GM23338 (cell line): ENCODE measurements around the gene ZSCAN31. TPM values are rescaled to one million over a fixed set of nuclear protein-coding genes. Genes with fewer than 3 reads are reported as not detected.

Experiments used
- ATAC-seq: fragments of 200-7000 bp; cut with Tn5 transposase; 3 replicates; pipeline ENCODE4 v1.9.1; 2020
- DNase-seq: peaks from one replicate; pipeline ENCODE4 v3.0.0-alpha.2; 2015; ENCODE audit warnings: low spot score
- H2AFZ ChIP-seq: fragments of 200-600 bp; sonication (generic); 2 replicates; pipeline ENCODE4 v1.8.0; 2016; ENCODE audit warnings: antibody characterized with exemption, mild to moderate bottlenecking, moderate library complexity
- H3F3A ChIP-seq: fragments of 200-600 bp; sonication (generic); replicated peaks from 2 replicates; pipeline ENCODE4 v1.8.0; 2017; ENCODE audit warnings: antibody characterized with exemption, mixed run types, low read depth
- H3K27ac ChIP-seq: fragments of 200-600 bp; sonication (generic); 2 replicates; pipeline ENCODE4 v1.6.1; 2016; ENCODE audit warnings: low read depth
- H3K27me3 ChIP-seq: fragments of 200-600 bp; sonication (generic); 2 replicates; pipeline ENCODE4 v1.8.0; 2016; ENCODE audit warnings: mild to moderate bottlenecking, mixed run types, moderate library complexity; ENCODE audit not compliant: insufficient read depth
- H3K36me3 ChIP-seq: fragments of 200-600 bp; sonication (generic); 2 replicates; pipeline ENCODE4 v1.8.0; 2016; ENCODE audit warnings: mild to moderate bottlenecking; ENCODE audit not compliant: insufficient read depth
- H3K4me1 ChIP-seq: fragments of 200-600 bp; sonication (generic); 2 replicates; pipeline ENCODE4 v1.8.0; 2016; ENCODE audit warnings: mild to moderate bottlenecking, moderate library complexity; ENCODE audit not compliant: insufficient read depth
- H3K4me2 ChIP-seq: fragments of 200-600 bp; sonication (generic); 2 replicates; pipeline ENCODE4 v1.7.1; 2017; ENCODE audit warnings: mixed run types
- H3K4me3 ChIP-seq: fragments of 200-600 bp; sonication (generic); 2 replicates; pipeline ENCODE4 v1.6.1; 2016; ENCODE audit warnings: mixed run types
- H3K79me2 ChIP-seq: fragments of 200-600 bp; sonication (generic); replicated peaks from 2 replicates; pipeline ENCODE4 v1.8.0; 2017; ENCODE audit warnings: mild to moderate bottlenecking; ENCODE audit not compliant: insufficient read depth
- H3K9me2 ChIP-seq: fragments of 200-600 bp; sonication (generic); 2 replicates; pipeline ENCODE4 v1.8.0; 2017; ENCODE audit not compliant: insufficient read depth
- H4K20me1 ChIP-seq: fragments of 200-600 bp; sonication (generic); replicated peaks from 2 replicates; pipeline ENCODE4 v1.8.0; 2017; ENCODE audit warnings: mild to moderate bottlenecking; ENCODE audit not compliant: insufficient read depth
- H3K27ac Mint-ChIP-seq: 2 replicates; pipeline ENCODE4 v1.8.0; 2020; ENCODE audit warnings: inconsistent platforms, mild to moderate bottlenecking, moderate library complexity, mixed read lengths
- H3K27me3 Mint-ChIP-seq: 3 replicates; pipeline ENCODE4 v1.8.0; 2022; ENCODE audit warnings: low read depth, mild to moderate bottlenecking, moderate library complexity, mixed read lengths, inconsistent platforms; ENCODE audit not compliant: insufficient read depth, poor library complexity
- H3K36me3 Mint-ChIP-seq: 3 replicates; pipeline ENCODE4 v1.8.0; 2021; ENCODE audit warnings: low read depth, mild to moderate bottlenecking, inconsistent platforms, moderate library complexity, mixed read lengths
- H3K4me1 Mint-ChIP-seq: 3 replicates; pipeline ENCODE4 v1.8.0; 2020; ENCODE audit warnings: mild to moderate bottlenecking, inconsistent platforms, mixed read lengths
- H3K4me3 Mint-ChIP-seq: 3 replicates; pipeline ENCODE4 v1.8.0; 2021; ENCODE audit warnings: moderate library complexity, mild to moderate bottlenecking, inconsistent platforms, mixed read lengths
- H3K9me3 Mint-ChIP-seq: 3 replicates; pipeline ENCODE4 v1.8.0; 2020; ENCODE audit warnings: moderate library complexity, mild to moderate bottlenecking, inconsistent platforms, mixed read lengths
- CREB1 ChIP-seq: fragments of 250-450 bp; sonication (Bioruptor Pico); IDR thresholded peaks from 2 replicates; pipeline ENCODE4 v1.5.0; 2020; ENCODE audit warnings: low read depth, mild to moderate bottlenecking, moderate library complexity
- EZH2phosphoT487 ChIP-seq: fragments of 200-600 bp; sonication (generic); IDR thresholded peaks from one replicate; pipeline ENCODE4 v1.8.1; 2018; ENCODE audit warnings: antibody characterized with exemption; ENCODE audit not compliant: unreplicated experiment
- JUNB ChIP-seq: IDR thresholded peaks from one replicate; pipeline ENCODE4 v1.6.1; 2016; ENCODE audit warnings: antibody characterized with exemption; ENCODE audit not compliant: unreplicated experiment
- NANOG ChIP-seq: IDR thresholded peaks from 2 replicates; pipeline ENCODE4 v1.6.1; 2016; ENCODE audit warnings: antibody characterized with exemption, borderline replicate concordance
- POLR2AphosphoS5 ChIP-seq: IDR thresholded peaks from 2 replicates; pipeline ENCODE4 v1.6.1; 2016; ENCODE audit warnings: antibody characterized with exemption, low read depth
- REST ChIP-seq: IDR thresholded peaks from one replicate; pipeline ENCODE4 v1.6.1; 2018; ENCODE audit warnings: antibody characterized with exemption; ENCODE audit not compliant: unreplicated experiment
- STAT1 ChIP-seq: IDR thresholded peaks from one replicate; pipeline ENCODE4 v1.6.1; 2016; ENCODE audit warnings: antibody characterized with exemption; ENCODE audit not compliant: unreplicated experiment
- ZNF114 ChIP-seq: fragments of 250-450 bp; sonication (Bioruptor Pico); IDR thresholded peaks from 2 replicates; pipeline ENCODE4 v1.5.0; 2020; ENCODE audit warnings: mild to moderate bottlenecking, moderate library complexity
- ZNF331 ChIP-seq: fragments of 250-450 bp; sonication (Bioruptor Pico); IDR thresholded peaks from 2 replicates; pipeline ENCODE4 v1.5.0; 2020; ENCODE audit warnings: low read depth, mild to moderate bottlenecking, moderate library complexity
- polyA plus RNA-seq: library from polyadenylated mRNA; unstranded; fragments of >200 nt; fragmentation: Nextera tagmentation; extraction: Ambion mirVana; gene quantifications from 2 replicates; pipeline ENCODE4 v1.2.1, GENCODE V29; 2016
- total RNA-seq: library from RNA; depleted of rRNA; stranded (reverse); fragments of >200 nt; shearing (Covaris generic); gene quantifications from 2 replicates; pipeline ENCODE4 v1.2.3, GENCODE V29; 2014
- TF ChIP-seq, protein P1 (sequence below): fragments of 250-450 bp; sonication (Bioruptor Pico); IDR thresholded peaks from 2 replicates; pipeline ENCODE4 v1.5.0; 2020; ENCODE audit warnings: mild to moderate bottlenecking, moderate library complexity
- TF ChIP-seq, protein P2 (sequence below): IDR thresholded peaks from 2 replicates; pipeline ENCODE4 v1.6.1; 2016; ENCODE audit warnings: antibody characterized with exemption
- TF ChIP-seq, protein P3 (sequence below), 2 experiments: fragments of 200-600 bp in 1 of 2; sonication (generic) in 1 of 2; conservative IDR thresholded peaks; 2 replicates each; pipeline versions ENCODE4 v1.5.1 to v1.6.1; 2016 to 2017; ENCODE audit warnings: antibody characterized with exemption in 2 of 2, low read depth in 2 of 2, mild to moderate bottlenecking in 2 of 2, moderate library complexity in 1 of 2

ZSCAN31 gene
- total and polyA plus RNA-seq, 2 experiments from 2014 or later = 3.1 to 4.7 TPM

DNA sequence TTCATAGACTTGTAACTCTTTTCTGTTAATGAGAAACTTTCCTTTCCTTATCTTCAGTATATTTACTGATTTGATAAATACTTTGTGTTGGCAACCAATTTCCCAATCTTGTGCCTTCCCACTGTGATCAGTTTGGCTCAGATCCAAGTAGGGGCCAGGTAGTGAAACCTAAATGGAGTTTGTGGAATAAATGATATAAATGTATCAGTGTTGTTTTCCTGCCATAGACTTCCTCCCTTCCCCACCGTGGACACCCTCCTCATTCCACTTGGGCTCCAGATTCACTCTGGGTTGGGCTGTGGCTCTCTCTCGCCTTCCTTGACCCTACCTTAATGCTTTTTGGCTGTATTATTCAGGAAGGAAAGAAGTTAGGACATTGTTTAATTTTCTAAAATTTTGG, 15.1 kb upstream of the ZSCAN31 start:
- Histone ChIP-seq H3K27me3 (no peaks in the 10 kb centered on the region), H4K20me1 (peaks cover 8% of the 10 kb centered on the region; the same call in 1 of the 2 replicates), H3K4me1 (peaks cover 10% of the 10 kb centered on the region), H3F3A (no peaks in the 10 kb centered on the region), H3K79me2 (peaks cover 45% of the 10 kb centered on the region), H3K4me2 (peak overlapping the region; percentile 91), H2AFZ (no peak overlapping the region), H3K27ac (no peak overlapping the region), H3K4me3 (peak overlapping the region; percentile 78), H3K9me2 (no peaks in the 10 kb centered on the region), H3K36me3 (no peaks in the 10 kb centered on the region)
- H3K4me3 Mint-ChIP-seq = peak overlapping the region; percentile 99
- no peak for TF ChIP-seq POLR2AphosphoS5
- TF ChIP-seq NANOG = no peak
- TF ChIP-seq JUNB = no peak
- TF ChIP-seq ZNF331 = no peak
- TF ChIP-seq, protein P1, sequence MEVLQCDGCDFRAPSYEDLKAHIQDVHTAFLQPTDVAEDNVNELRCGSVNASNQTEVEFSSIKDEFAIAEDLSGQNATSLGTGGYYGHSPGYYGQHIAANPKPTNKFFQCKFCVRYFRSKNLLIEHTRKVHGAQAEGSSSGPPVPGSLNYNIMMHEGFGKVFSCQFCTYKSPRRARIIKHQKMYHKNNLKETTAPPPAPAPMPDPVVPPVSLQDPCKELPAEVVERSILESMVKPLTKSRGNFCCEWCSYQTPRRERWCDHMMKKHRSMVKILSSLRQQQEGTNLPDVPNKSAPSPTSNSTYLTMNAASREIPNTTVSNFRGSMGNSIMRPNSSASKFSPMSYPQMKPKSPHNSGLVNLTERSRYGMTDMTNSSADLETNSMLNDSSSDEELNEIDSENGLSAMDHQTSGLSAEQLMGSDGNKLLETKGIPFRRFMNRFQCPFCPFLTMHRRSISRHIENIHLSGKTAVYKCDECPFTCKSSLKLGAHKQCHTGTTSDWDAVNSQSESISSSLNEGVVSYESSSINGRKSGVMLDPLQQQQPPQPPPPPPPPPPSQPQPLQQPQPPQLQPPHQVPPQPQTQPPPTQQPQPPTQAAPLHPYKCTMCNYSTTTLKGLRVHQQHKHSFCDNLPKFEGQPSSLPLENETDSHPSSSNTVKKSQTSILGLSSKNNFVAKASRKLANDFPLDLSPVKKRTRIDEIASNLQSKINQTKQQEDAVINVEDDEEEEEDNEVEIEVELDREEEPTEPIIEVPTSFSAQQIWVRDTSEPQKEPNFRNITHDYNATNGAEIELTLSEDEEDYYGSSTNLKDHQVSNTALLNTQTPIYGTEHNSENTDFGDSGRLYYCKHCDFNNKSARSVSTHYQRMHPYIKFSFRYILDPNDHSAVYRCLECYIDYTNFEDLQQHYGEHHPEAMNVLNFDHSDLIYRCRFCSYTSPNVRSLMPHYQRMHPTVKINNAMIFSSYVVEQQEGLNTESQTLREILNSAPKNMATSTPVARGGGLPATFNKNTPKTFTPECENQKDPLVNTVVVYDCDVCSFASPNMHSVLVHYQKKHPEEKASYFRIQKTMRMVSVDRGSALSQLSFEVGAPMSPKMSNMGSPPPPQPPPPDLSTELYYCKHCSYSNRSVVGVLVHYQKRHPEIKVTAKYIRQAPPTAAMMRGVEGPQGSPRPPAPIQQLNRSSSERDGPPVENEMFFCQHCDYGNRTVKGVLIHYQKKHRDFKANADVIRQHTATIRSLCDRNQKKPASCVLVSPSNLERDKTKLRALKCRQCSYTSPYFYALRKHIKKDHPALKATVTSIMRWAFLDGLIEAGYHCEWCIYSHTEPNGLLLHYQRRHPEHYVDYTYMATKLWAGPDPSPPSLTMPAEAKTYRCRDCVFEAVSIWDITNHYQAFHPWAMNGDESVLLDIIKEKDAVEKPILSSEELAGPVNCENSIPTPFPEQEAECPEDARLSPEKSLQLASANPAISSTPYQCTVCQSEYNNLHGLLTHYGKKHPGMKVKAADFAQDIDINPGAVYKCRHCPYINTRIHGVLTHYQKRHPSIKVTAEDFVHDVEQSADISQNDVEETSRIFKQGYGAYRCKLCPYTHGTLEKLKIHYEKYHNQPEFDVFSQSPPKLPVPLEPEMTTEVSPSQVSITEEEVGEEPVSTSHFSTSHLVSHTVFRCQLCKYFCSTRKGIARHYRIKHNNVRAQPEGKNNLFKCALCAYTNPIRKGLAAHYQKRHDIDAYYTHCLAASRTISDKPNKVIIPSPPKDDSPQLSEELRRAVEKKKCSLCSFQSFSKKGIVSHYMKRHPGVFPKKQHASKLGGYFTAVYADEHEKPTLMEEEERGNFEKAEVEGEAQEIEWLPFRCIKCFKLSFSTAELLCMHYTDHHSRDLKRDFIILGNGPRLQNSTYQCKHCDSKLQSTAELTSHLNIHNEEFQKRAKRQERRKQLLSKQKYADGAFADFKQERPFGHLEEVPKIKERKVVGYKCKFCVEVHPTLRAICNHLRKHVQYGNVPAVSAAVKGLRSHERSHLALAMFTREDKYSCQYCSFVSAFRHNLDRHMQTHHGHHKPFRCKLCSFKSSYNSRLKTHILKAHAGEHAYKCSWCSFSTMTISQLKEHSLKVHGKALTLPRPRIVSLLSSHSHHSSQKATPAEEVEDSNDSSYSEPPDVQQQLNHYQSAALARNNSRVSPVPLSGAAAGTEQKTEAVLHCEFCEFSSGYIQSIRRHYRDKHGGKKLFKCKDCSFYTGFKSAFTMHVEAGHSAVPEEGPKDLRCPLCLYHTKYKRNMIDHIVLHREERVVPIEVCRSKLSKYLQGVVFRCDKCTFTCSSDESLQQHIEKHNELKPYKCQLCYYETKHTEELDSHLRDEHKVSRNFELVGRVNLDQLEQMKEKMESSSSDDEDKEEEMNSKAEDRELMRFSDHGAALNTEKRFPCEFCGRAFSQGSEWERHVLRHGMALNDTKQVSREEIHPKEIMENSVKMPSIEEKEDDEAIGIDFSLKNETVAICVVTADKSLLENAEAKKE (CRISPR knock-in tag) = no peak
- no peak for TF ChIP-seq STAT1
- no peak for TF ChIP-seq EZH2phosphoT487
- TF ChIP-seq ZNF114 (CRISPR knock-in tag) = no peak
- no peak for TF ChIP-seq CREB1 (CRISPR knock-in tag)
- TF ChIP-seq, protein P2, sequence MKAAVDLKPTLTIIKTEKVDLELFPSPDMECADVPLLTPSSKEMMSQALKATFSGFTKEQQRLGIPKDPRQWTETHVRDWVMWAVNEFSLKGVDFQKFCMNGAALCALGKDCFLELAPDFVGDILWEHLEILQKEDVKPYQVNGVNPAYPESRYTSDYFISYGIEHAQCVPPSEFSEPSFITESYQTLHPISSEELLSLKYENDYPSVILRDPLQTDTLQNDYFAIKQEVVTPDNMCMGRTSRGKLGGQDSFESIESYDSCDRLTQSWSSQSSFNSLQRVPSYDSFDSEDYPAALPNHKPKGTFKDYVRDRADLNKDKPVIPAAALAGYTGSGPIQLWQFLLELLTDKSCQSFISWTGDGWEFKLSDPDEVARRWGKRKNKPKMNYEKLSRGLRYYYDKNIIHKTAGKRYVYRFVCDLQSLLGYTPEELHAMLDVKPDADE = no peak
- TF ChIP-seq, protein P3, sequence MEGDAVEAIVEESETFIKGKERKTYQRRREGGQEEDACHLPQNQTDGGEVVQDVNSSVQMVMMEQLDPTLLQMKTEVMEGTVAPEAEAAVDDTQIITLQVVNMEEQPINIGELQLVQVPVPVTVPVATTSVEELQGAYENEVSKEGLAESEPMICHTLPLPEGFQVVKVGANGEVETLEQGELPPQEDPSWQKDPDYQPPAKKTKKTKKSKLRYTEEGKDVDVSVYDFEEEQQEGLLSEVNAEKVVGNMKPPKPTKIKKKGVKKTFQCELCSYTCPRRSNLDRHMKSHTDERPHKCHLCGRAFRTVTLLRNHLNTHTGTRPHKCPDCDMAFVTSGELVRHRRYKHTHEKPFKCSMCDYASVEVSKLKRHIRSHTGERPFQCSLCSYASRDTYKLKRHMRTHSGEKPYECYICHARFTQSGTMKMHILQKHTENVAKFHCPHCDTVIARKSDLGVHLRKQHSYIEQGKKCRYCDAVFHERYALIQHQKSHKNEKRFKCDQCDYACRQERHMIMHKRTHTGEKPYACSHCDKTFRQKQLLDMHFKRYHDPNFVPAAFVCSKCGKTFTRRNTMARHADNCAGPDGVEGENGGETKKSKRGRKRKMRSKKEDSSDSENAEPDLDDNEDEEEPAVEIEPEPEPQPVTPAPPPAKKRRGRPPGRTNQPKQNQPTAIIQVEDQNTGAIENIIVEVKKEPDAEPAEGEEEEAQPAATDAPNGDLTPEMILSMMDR (conservative IDR thresholded peaks at IDR 0.05; ENCODE audit: low read depth in 2 of 2) = no peak
- no peak for TF ChIP-seq REST
- ATAC-seq (no peak), DNase-seq (no peak)
- H3K9me3 Mint-ChIP-seq = peaks cover 12% of the 10 kb centered on the region; the same call in 2 of the 3 replicates
- H3K27ac Mint-ChIP-seq = no peak overlapping the region; the same call in 1 of the 2 replicates
- peaks cover 28% of the 10 kb centered on the region for H3K4me1 Mint-ChIP-seq
- peaks cover 25% of the 10 kb centered on the region for H3K36me3 Mint-ChIP-seq
- peaks cover 12% of the 10 kb centered on the region for H3K27me3 Mint-ChIP-seq
